BLaER1 treated with 17β-estradiol and CSF1 and Interleukin-3, amounts not matched to agents 10 nM and 100 nM (cell line): ENCODE results near the gene WWC1.

Experiments used
- H3K27ac ChIP-seq, 11 experiments: shearing (Covaris generic); formaldehyde crosslinking; 2 replicates each; pipeline ENCODE4 v1.8.1; 2022
- H3K27me3 ChIP-seq, 11 experiments: shearing (Covaris generic); formaldehyde crosslinking; 2 replicates each; pipeline ENCODE4 v1.8.1; 2022
- H3K36me3 ChIP-seq, 11 experiments: shearing (Covaris generic); formaldehyde crosslinking; 2 replicates each; pipeline ENCODE4 v1.8.1; 2022
- H3K4me1 ChIP-seq, 10 experiments: shearing (Covaris generic); formaldehyde crosslinking; 2 replicates each; pipeline ENCODE4 v1.8.1; 2022
- H3K4me2 ChIP-seq, 11 experiments: shearing (Covaris generic); formaldehyde crosslinking; 2 replicates each; pipeline ENCODE4 v1.8.1; 2022
- H3K4me3 ChIP-seq, 10 experiments: shearing (Covaris generic); formaldehyde crosslinking; 2 replicates each; pipeline ENCODE4 v1.8.1; 2022
- H3K9ac ChIP-seq, 11 experiments: shearing (Covaris generic); formaldehyde crosslinking; 2 replicates each; pipeline ENCODE4 v1.8.1; 2022
- H3K9me3 ChIP-seq, 11 experiments: shearing (Covaris generic); formaldehyde crosslinking; replicated peaks in 1 of 11; 2 replicates each; pipeline ENCODE4 v1.8.1; 2022
- H4K20me1 ChIP-seq, 11 experiments: shearing (Covaris generic); formaldehyde crosslinking; 2 replicates each; pipeline ENCODE4 v1.8.1; 2022
- Cebpa-rat ChIP-seq, 11 experiments: shearing (Covaris generic); IDR thresholded peaks; 2 replicates each; pipeline ENCODE4 v1.8.1; 2022

Gene WWC1

DNA sequence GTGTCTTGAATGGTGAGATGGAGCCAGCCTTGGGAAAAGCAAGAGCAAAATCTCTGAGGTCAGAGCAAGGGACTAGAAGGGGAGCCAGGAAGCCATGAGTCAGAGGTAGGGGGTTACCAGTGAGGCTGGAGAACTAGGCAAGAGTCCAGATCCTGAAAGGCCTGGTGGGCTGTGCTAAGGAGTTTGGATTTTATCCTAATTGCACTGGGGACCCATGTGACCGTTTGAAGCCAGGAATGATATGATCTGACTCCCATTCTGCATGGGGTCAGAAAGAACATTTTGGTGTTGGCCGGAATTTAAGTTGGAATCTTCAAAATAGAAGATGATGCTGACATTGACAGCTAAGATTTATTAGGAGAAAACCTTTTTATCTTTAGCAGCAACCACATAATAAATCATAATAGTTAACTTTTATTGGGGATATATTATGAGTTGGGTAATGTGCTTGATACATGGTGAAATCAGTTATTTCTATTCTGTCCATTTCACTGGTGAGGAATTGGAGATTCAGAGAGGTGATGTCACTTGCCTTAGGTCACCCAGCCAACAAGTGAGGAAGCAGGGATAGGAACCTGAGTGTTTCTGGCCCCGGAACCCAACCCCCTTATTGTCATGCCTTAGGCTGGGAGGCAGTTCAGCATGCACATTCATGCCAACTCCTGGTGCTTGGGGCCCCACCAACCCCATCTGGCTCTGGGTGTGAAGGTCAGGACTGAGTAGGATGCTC is 133.3 kb downstream of the WWC1 start:
- no peak overlapping the region for H3K9ac ChIP-seq
- no peak overlapping the region for H3K4me2 ChIP-seq
- no peak overlapping the region for H3K27ac ChIP-seq
- no peak overlapping the region for H3K4me3 ChIP-seq
- H3K4me1 ChIP-seq: peaks cover 0 to 13% (median 0%) of the 10 kb centered on the region in 10 experiments; a peak in 7 of 20 replicates
- no peaks in the 10 kb centered on the region for H3K27me3 ChIP-seq
- H4K20me1 ChIP-seq: no peaks in the 10 kb centered on the region; a peak in 1 of 22 replicates
- TF ChIP-seq Cebpa-rat (IDR thresholded peaks at IDR 0.05): no peak
- no peaks in the 10 kb centered on the region for H3K9me3 ChIP-seq
- 0 out of 22 replicates have a peak, but pooled peaks cover 0 to 3% (median 0%) of the 10 kb centered on the region in 11 experiments for H3K36me3 ChIP-seq

DNA sequence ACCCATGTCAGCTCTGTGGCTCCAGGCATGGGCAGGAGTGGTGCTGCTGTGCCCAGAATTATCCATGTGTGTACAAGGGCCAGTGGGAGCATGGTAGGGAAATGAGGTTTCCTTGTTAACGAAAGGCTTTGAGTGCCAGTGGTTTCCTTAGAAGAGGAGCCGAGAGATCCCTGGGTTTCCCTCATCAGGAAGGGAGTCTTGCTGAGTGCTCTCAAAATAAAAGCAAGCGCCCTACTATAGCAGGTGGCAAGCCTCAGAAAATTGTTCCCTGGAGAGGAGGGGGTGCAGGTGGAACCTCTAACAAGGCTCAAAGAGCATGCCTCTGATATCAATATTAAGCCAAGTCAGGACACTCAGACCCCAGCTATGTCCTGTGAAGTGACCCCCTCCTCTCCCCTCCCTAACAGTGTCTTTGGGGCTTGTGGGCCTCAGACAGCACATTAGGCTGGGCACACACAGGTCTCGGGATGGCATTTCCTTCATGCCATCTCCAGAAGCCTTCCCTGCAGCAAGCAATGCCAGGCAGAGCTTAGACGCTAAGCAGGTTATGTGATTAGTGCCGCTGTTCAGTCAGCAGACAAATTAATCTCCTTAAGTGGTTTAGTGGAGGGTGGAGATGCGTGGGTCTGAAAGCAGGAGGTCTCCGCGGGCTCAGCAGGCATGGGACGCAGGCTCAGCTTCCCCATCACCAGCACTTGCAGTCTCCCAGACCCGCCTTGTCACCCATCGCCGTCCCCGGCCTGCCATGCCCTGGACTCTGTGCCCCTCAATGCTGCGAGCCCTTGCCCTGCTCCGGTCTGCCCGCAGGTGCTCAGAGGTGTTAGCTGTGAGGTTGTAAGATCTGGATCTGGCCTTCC is 134.8 kb downstream of the WWC1 start:
- H3K9me3 ChIP-seq: no peaks in the 10 kb centered on the region
- no peak overlapping the region for H3K9ac ChIP-seq
- no peak overlapping the region for H3K4me3 ChIP-seq
- no peaks in the 10 kb centered on the region; a peak in 1 of 22 replicates for H4K20me1 ChIP-seq
- H3K4me1 ChIP-seq: peaks cover 0 to 13% (median 0%) of the 10 kb centered on the region in 10 experiments; a peak in 7 of 20 replicates
- no peaks in the 10 kb centered on the region for H3K27me3 ChIP-seq
- no peak for TF ChIP-seq Cebpa-rat (IDR thresholded peaks at IDR 0.05)
- H3K27ac ChIP-seq: no peak overlapping the region
- peak overlapping the region in 3 of 11 experiments; percentile 16 to 31 (median 31); a peak in 4 of 22 replicates for H3K4me2 ChIP-seq
- H3K36me3 ChIP-seq: peaks cover 0 to 11% (median 0%) of the 10 kb centered on the region in 11 experiments; a peak in 2 of 22 replicates

DNA sequence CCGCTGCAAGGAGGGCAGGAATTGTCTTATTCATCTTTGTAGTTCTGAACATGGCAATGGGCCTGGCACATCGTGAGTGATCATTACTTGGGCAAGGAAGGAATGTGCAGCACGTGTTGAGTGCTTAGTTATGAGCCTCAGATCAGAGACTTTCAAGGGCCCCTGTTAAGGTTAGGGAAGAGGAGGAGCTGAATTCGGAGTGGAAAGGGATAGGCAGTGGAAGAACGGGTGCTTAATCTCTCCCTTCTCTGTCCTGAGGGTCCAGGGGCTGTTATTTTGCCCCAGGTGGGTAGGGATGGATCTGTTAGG is 135.4 kb downstream of the WWC1 start:
- no peak for TF ChIP-seq Cebpa-rat (IDR thresholded peaks at IDR 0.05)
- Histone ChIP-seq H3K4me3 (no peak overlapping the region), H3K4me2 (no peak overlapping the region), H3K27ac (no peak overlapping the region), H4K20me1 (no peaks in the 10 kb centered on the region; a peak in 1 of 22 replicates), H3K36me3 (peaks cover 0 to 11% (median 0%) of the 10 kb centered on the region in 11 experiments; a peak in 2 of 22 replicates), H3K27me3 (no peaks in the 10 kb centered on the region), H3K9ac (no peak overlapping the region), H3K4me1 (peaks cover 0 to 13% (median 0%) of the 10 kb centered on the region in 10 experiments; a peak in 7 of 20 replicates), H3K9me3 (no peaks in the 10 kb centered on the region)

DNA sequence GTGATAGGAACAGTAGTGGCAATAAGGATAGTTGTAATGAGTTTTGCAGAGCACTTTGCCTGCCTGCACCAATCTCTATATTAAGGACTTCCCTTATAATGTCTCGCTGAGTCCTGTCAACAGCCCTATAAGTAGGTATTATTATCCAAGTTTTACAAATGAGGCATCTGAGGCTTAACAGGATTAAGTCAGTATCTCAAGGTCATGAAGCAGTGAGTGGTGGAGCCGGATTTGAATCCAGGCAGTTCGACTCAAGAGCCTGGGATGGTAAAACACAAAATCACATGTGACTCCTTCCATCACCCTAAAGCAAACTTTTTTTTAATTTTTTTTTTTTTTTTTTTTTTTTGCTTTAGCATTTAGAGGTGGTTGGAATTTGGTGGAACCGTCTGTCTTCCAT is 135.8 kb downstream of the WWC1 start:
- H3K4me1 ChIP-seq: peaks cover 0 to 13% (median 0%) of the 10 kb centered on the region in 10 experiments; a peak in 7 of 20 replicates
- H3K36me3 ChIP-seq: peaks cover 0 to 11% (median 0%) of the 10 kb centered on the region in 11 experiments; a peak in 2 of 22 replicates
- H3K4me3 ChIP-seq: no peak overlapping the region
- no peak overlapping the region for H3K9ac ChIP-seq
- no peak for TF ChIP-seq Cebpa-rat (IDR thresholded peaks at IDR 0.05)
- H4K20me1 ChIP-seq: no peaks in the 10 kb centered on the region; a peak in 1 of 22 replicates
- H3K4me2 ChIP-seq: no peak overlapping the region
- H3K27me3 ChIP-seq: no peaks in the 10 kb centered on the region
- no peaks in the 10 kb centered on the region for H3K9me3 ChIP-seq
- no peak overlapping the region for H3K27ac ChIP-seq

DNA sequence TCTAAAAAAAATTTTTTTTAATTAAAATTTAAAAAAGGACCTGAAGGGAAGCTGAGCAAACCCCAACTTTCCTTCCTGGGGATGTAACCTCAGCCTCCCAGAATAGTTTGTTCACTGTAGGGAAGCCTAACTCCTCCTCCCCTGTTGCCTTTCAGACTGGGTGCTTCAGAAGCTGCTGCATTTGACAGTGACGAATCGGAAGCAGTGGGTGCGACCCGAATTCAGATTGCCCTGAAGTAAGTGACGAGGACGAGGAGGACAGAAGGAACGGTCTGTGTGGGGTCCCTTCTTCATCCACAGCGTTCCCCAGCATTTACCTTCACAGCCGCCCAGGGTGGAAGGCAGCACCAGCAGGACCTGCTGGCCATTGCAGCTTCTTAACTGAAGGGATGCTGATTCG is 137.1 kb downstream of the WWC1 start:
- no peak overlapping the region for H3K9ac ChIP-seq
- H3K4me2 ChIP-seq: peak overlapping the region in 1 of 11 experiments; percentile 14; a peak in 2 of 22 replicates
- no peaks in the 10 kb centered on the region for H3K9me3 ChIP-seq
- no peaks in the 10 kb centered on the region for H3K27me3 ChIP-seq
- no peak for TF ChIP-seq Cebpa-rat (IDR thresholded peaks at IDR 0.05)
- H4K20me1 ChIP-seq: no peaks in the 10 kb centered on the region; a peak in 1 of 22 replicates
- no peak overlapping the region for H3K27ac ChIP-seq
- peaks cover 0 to 13% (median 0%) of the 10 kb centered on the region in 10 experiments; a peak in 7 of 20 replicates for H3K4me1 ChIP-seq
- no peak overlapping the region for H3K4me3 ChIP-seq
- H3K36me3 ChIP-seq: peaks cover 0 to 11% (median 0%) of the 10 kb centered on the region in 11 experiments; a peak in 2 of 22 replicates

DNA sequence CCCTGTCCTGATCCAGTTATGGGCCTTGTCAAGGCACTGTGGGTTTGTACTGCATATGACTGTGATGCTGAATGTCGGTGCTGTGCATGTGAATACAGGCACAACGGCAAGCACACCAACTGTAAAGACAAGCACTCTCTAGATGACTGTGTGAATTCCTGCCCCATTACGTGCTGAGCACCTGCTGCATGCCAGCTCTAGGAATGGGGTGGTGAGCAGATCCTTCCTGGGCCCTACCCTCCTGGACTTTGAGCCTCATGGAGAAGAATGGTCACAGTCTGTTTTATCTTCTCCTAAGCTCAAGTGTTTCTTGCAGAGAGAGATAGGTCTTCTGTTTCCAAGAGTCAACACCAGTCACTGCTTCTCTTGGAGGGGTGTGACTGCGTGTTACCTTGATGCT is 138.9 kb downstream of the WWC1 start:
- no peak overlapping the region for H3K4me3 ChIP-seq
- no peaks in the 10 kb centered on the region for H3K27me3 ChIP-seq
- no peak overlapping the region for H3K27ac ChIP-seq
- no peak overlapping the region for H3K4me2 ChIP-seq
- H4K20me1 ChIP-seq: no peaks in the 10 kb centered on the region; a peak in 1 of 22 replicates
- H3K9ac ChIP-seq: no peak overlapping the region
- TF ChIP-seq Cebpa-rat (IDR thresholded peaks at IDR 0.05): no peak
- H3K36me3 ChIP-seq: peaks cover 0 to 11% (median 0%) of the 10 kb centered on the region in 11 experiments; a peak in 2 of 22 replicates
- peaks cover 0 to 13% (median 0%) of the 10 kb centered on the region in 10 experiments; a peak in 7 of 20 replicates for H3K4me1 ChIP-seq
- no peaks in the 10 kb centered on the region for H3K9me3 ChIP-seq

DNA sequence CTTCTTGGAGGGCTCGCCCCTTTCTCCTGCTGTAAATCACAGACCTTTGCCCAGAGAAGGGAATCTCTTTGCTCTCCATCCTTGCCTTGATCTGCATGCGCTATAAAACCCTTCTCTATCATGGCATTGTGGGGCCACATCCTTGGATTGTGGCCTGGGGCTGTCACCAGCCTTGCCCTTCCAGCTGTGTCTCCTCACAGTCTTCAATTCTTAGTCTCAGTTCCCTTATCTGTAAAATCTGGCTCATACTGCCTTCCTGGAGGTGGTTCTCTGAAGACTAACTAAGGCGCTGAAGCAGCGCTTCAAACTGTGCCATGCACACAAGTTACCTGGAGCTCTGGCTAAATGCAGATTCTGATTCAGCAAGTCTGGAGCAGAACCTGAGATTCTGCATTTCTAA is 141.5 kb downstream of the WWC1 start:
- Histone ChIP-seq H3K4me3 (no peak overlapping the region), H3K4me2 (no peak overlapping the region), H3K9ac (no peak overlapping the region), H4K20me1 (no peaks in the 10 kb centered on the region; a peak in 1 of 22 replicates), H3K27ac (no peak overlapping the region), H3K9me3 (no peaks in the 10 kb centered on the region), H3K36me3 (peaks cover 0 to 11% (median 0%) of the 10 kb centered on the region in 11 experiments; a peak in 2 of 22 replicates), H3K4me1 (peaks cover 0 to 6% (median 2%) of the 10 kb centered on the region in 10 experiments; a peak in 7 of 20 replicates), H3K27me3 (no peaks in the 10 kb centered on the region)
- TF ChIP-seq Cebpa-rat (IDR thresholded peaks at IDR 0.05): no peak

DNA sequence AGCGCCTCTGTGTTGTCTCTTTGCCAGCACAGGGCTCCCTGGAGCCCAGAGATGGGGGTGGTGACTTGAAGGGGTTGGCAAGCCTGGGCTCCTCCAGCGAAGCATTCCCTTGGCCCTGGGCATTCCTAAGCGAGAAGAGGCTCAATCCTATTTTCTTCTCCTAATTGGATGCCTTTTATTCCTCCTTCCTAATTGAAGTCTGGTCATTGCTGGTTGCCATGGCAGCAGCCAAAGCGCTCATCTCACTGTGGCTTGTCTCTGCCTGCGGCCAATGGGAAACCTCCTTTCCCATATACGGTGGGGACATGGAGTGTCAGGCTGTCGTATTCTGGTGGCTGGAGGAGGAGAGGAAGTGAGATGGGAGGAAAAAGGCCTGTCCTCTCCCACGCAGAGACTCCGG is 142.6 kb downstream of the WWC1 start:
- H3K36me3 ChIP-seq: peaks cover 0 to 7% (median 0%) of the 10 kb centered on the region in 11 experiments; a peak in 2 of 22 replicates
- H3K9me3 ChIP-seq: no peaks in the 10 kb centered on the region
- H3K4me2 ChIP-seq: no peak overlapping the region
- H3K27ac ChIP-seq: no peak overlapping the region
- no peak for TF ChIP-seq Cebpa-rat (IDR thresholded peaks at IDR 0.05)
- no peak overlapping the region for H3K9ac ChIP-seq
- peaks cover 0 to 15% (median 0%) of the 10 kb centered on the region in 10 experiments; a peak in 7 of 20 replicates for H3K4me1 ChIP-seq
- H4K20me1 ChIP-seq: no peaks in the 10 kb centered on the region; a peak in 1 of 22 replicates
- H3K27me3 ChIP-seq: no peaks in the 10 kb centered on the region
- H3K4me3 ChIP-seq: no peak overlapping the region
